Muscle of leg (tissue), 11 donors: Measurements from ENCODE around the gene RPP21. TPM values are rescaled to one million over a fixed set of nuclear protein-coding genes. Genes with fewer than 3 reads are reported as not detected.

Experiments
- DNase-seq: peaks from one replicate; pipeline ENCODE4 v3.0.0; 2013
- H3K27ac ChIP-seq: one replicate; pipeline ENCODE4 v1.5.1; 2013; ENCODE audit warnings: mild to moderate bottlenecking, low read length, control low read depth
- H3K27me3 ChIP-seq: one replicate; pipeline ENCODE4 v1.6.1; 2013; ENCODE audit warnings: low read length; ENCODE audit not compliant: control insufficient read depth, insufficient read depth
- H3K36me3 ChIP-seq: one replicate; pipeline ENCODE4 v1.6.1; 2013; ENCODE audit warnings: low read length; ENCODE audit not compliant: control insufficient read depth, insufficient read depth
- H3K4me1 ChIP-seq: one replicate; pipeline ENCODE4 v1.6.1; 2013; ENCODE audit warnings: low read length; ENCODE audit not compliant: control insufficient read depth, insufficient read depth
- H3K4me3 ChIP-seq: one replicate; pipeline ENCODE4 v1.5.1; 2013; ENCODE audit warnings: low read length, control low read depth
- H3K9me3 ChIP-seq: replicated peaks from 2 replicates; pipeline ENCODE4 v1.6.1; 2013; ENCODE audit warnings: low read depth, low read length; ENCODE audit not compliant: control insufficient read depth
- WGBS: methylation state at CpG from one replicate; pipeline ENCODE4 v1.1.5; 2013; ENCODE audit warnings: missing lambda C conversion rate; ENCODE audit not compliant: insufficient coverage; 5-methylcytosine and 5-hydroxymethylcytosine counted together
- polyA plus RNA-seq, 8 donors: library from polyadenylated mRNA; unstranded; fragments of 120-200 nt; gene quantifications; one replicate each; pipeline versions ENCODE4 v1.2.1 to v1.2.3, GENCODE V29; 2013; ENCODE audit warnings: inconsistent platforms in 1 of 8, low replicate concordance in 1 of 8; ENCODE audit not compliant: insufficient read length in 8 of 8, insufficient read depth in 1 of 8
- total RNA-seq: library from RNA; stranded (reverse); fragments of 120-200 nt; gene quantifications from one replicate; pipeline ENCODE4 v1.2.4, GENCODE V29; 2013

RPP21 gene
- total and polyA plus RNA-seq, 9 donors: 19.4 to 23.8 (median 22.3) TPM

DNA sequence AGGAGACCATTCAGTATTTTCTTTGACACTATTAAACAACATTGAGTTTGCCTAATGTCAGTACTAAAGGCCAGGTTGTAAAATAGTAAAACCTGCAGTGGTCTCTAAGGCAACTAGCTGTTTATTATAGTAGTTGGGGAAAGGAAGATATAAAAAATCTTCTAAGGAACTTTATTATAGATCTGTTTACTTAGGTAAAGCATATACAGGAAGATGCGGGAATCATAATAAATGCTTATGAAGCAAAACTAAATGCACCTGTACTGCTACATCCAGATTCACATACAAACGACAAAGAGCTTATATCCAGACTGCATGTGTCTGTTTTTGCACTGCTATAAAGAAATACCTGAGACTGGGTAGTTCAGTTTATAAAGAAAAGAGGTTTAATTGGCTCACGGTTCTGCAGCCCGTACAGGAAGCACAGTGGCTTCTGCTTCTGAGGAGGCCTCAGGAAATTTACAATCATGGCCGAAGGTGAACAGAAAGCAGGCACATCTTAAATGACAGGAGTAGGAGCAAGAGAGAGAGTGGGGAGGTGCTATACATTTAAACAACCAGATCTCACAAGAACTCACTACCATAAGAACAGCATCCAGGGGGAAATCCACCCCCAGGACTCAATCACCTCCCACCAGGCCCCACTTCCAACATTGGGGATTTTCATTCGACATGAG is 26.9 kb upstream of the RPP21 start:
- no peaks in the 10 kb centered on the region for H3K9me3 ChIP-seq
- H3K4me3 ChIP-seq: no peak overlapping the region
- DNase-seq: no peak
- H3K27me3 ChIP-seq: no peaks in the 10 kb centered on the region
- H3K36me3 ChIP-seq: peaks cover 26% of the 10 kb centered on the region
- no peak overlapping the region for H3K27ac ChIP-seq
- no peaks in the 10 kb centered on the region for H3K4me1 ChIP-seq
- no CpG with 5 or more reads among the region's 6 CpGs for WGBS

DNA sequence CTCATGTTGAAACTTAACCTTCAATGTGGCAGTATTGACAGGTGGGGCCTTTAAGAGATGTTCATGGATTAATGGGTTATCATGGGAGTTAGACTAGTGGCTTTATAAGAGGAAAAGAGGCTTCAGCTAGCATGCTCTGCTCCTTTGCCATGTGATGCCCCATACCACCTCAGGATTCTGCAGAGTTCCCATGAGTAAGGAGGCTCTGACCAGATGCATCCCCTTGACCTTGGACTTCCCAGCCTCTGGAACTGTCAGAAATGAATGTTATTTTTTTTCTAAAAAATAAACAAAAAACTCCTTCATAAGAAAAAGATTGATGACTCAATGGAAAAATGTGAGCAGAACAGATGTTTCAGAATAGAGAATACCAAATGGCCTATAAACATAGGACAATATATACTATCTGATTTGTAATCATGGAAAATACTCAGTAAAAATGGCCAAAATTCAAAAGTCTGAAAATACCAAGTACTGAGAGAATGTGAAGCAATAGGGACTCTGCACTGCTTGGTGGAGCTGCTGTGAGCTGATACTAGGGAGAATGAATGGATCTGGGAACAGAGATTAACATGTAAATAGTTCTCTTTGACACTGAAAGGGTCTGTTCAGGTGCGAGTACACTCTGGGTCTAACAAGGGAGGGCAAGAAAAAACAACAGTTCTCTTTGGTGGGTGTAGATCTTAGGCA is 25.7 kb upstream of the RPP21 start:
- WGBS: no CpG with 5 or more reads among the region's 1 CpG
- Histone ChIP-seq H3K9me3 (no peaks in the 10 kb centered on the region), H3K4me3 (no peak overlapping the region), H3K4me1 (no peaks in the 10 kb centered on the region), H3K36me3 (peaks cover 16% of the 10 kb centered on the region), H3K27me3 (no peaks in the 10 kb centered on the region), H3K27ac (no peak overlapping the region)
- no peak for DNase-seq

DNA sequence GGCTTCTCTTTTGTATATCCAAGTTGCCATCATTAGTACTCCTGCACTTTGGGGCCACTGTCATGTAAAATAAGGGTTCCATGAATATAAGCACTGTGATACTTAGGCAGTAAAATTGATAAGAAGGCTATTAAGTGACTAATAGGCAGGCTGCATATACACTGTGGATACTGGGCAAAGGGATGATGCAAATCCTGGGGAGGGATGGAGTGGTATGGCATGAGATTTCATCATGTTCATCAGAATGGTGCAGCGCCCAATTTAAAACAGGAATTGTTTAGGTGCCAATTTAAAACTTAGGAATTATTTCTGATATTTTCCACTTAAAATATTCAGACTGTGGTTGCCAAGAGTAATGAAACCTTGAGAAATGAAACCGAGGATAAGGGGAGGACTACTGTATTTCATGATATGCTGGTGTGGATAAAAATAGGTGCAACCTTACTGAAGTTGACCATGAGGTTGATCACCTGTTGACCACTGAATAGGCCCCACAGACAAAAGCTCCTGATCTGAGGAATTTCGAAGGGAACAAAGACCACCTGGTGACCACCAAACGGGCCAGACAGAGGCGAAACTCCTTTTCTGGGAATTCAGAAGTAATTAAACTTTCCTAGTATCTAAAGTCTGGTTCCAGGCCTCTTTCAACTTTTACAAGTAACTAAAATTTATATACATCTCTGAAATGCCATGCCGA is 23.1 kb upstream of the RPP21 start:
- no peak overlapping the region for H3K4me3 ChIP-seq
- DNase-seq: no peak
- H3K4me1 ChIP-seq: peaks cover 11% of the 10 kb centered on the region
- 100% methylated on average over 1 of the region's 6 CpGs for WGBS
- no peaks in the 10 kb centered on the region for H3K9me3 ChIP-seq
- no peak overlapping the region for H3K27ac ChIP-seq
- H3K27me3 ChIP-seq: no peaks in the 10 kb centered on the region
- peaks cover 7% of the 10 kb centered on the region for H3K36me3 ChIP-seq

DNA sequence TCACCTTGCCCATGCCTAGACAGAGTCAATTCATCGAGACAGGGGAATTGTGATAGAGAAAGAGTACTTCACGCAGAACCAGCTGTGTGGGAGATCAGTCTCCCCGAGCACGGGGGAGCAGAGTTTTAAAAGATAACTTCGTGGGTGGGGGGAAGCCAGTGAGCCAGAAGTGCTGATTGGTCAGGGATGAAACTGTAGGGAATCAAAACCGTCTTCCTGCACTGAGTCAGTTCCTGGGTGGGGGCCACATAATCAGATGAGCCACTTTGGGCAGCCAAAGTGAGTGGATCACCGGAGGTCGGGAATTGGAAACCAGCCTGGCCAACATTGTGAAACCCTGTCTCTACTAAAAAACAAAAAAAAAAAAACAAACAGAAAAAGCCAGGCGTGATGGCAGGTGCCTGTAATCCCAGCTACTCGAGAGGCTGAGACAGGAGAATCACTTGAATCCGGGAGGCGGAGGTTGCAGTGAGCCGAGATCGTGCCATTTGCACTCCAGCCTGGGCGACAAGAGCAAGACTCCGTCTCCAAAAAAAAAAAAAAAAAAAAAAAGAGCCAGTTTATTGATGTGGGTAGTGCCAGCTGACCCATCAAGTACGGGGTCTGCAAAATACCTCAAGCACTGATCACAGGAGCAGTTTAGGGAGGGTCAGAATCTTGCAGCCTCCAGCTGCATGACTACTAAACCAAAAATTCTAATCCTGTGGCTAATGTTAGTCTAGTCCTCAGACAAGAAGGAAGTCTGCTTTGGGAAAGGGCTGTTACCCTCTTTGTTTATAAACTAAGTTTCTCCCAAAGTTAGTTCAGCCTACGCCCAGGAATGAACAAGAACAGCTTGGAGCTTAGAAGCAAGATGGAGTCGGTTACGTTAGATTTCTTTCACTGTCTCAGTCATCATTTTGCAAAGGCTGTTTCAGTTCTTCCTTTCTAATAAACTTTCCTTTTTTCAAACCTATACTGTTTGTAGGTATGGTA is 22.1 kb upstream of the RPP21 start:
- Histone ChIP-seq H3K27ac (no peak overlapping the region), H3K27me3 (no peaks in the 10 kb centered on the region), H3K9me3 (no peaks in the 10 kb centered on the region), H3K4me1 (peaks cover 16% of the 10 kb centered on the region), H3K36me3 (peaks cover 7% of the 10 kb centered on the region), H3K4me3 (no peak overlapping the region)
- 71% methylated on average over 14 of the region's 20 CpGs for WGBS
- no peak for DNase-seq

DNA sequence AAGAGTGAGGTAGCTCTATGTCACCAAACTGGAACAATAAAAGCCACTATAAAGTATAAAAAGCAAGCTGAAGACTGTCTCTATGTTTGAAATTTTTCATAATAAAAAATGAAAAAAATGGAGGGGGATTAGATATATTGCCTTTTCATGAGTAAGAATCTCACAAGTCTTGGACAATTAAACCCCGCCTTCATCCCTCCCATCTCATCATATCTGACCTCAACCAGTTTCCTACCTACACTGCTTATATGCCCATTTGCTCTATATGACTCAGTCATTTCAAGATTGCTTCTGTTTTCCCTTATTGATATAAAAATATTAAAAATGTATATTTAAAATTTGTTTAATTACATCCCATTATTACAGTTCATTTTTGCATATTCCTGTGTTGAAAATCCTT is 21.1 kb upstream of the RPP21 start:
- WGBS: no CpG with 5 or more reads among the region's 1 CpG
- Histone ChIP-seq H3K4me1 (peaks cover 16% of the 10 kb centered on the region), H3K27ac (no peak overlapping the region), H3K4me3 (no peak overlapping the region), H3K9me3 (no peaks in the 10 kb centered on the region), H3K36me3 (peaks cover 7% of the 10 kb centered on the region), H3K27me3 (no peaks in the 10 kb centered on the region)
- no peak for DNase-seq

DNA sequence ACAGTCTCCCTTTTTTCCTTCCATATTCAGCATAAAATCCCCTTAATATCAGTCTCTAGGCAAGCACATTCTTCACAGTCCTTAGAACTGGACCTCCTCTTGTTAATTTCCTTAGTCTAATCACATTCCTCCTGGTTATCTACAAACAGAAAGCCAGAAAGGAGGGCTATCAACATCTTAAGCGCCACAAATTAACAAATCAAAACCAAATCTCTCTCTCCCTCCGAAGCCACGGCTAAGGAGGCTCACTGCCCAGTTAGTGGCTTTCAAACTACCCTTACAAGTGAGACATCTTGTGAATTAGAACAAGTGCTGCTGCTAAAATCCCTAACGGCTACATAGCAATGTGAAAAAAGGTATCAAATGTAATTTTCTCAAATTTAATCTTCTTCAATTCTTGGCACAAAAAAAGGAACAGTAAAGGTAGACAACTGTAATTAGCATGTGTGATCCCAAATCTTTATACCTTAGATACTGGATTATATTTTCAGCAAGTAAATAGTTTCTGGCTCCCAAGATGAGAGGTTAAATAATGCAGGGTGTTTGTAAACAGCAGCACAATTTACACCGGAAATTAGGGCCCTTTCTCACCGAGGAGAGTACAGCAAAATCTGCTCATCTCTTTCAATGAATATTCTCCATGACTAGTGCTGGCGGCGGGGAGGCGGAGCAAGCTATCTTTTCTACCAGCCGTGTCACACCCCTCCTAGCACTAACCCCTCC is 19.6 kb upstream of the RPP21 start:
- Histone ChIP-seq H3K4me1 (peaks cover 16% of the 10 kb centered on the region), H3K4me3 (peak overlapping the region; percentile 77), H3K27ac (peak overlapping the region; percentile 96), H3K36me3 (peaks cover 13% of the 10 kb centered on the region), H3K9me3 (no peaks in the 10 kb centered on the region), H3K27me3 (no peaks in the 10 kb centered on the region)
- WGBS: 0% methylated on average over 5 of the region's 10 CpGs
- DNase-seq: no peak

DNA sequence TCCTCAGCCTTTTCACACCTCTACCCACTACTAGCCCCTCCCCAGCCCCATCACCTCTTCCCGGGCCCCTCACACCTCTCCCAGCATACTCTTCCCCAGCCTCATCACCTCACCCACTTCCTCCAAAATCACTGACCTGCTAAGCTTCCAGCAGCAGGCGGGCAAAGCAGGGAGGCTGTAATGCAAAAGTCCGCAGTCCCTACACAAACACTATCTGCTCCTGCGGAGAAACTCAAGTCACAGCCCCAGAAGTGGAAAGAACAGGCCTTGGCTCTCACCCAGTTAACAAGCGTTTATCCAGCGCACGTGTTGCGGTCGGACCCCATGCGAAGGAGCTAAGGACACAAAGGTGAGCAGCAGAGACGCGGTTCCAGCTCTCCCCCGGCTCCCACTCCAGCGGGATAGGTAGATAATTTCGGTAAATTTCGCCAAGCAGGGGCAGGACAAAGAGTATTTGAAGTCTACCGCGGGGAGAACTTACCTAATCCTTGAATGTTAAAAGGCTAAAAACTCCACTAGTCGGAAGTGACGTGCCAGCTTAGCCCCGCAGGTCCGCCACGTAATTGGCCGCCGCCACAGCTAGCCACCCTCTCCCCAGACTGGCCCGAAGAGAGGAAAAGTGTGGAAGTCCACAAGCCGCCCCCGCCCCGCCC is 19.0 kb upstream of the RPP21 start:
- Histone ChIP-seq H3K27ac (peak overlapping the region; percentile 96), H3K27me3 (no peaks in the 10 kb centered on the region), H3K36me3 (peaks cover 20% of the 10 kb centered on the region), H3K4me1 (peaks cover 16% of the 10 kb centered on the region), H3K4me3 (peak overlapping the region; percentile 77), H3K9me3 (no peaks in the 10 kb centered on the region)
- DNase-seq: peak; percentile 57
- 0% methylated on average over 28 of the region's 29 CpGs for WGBS

DNA sequence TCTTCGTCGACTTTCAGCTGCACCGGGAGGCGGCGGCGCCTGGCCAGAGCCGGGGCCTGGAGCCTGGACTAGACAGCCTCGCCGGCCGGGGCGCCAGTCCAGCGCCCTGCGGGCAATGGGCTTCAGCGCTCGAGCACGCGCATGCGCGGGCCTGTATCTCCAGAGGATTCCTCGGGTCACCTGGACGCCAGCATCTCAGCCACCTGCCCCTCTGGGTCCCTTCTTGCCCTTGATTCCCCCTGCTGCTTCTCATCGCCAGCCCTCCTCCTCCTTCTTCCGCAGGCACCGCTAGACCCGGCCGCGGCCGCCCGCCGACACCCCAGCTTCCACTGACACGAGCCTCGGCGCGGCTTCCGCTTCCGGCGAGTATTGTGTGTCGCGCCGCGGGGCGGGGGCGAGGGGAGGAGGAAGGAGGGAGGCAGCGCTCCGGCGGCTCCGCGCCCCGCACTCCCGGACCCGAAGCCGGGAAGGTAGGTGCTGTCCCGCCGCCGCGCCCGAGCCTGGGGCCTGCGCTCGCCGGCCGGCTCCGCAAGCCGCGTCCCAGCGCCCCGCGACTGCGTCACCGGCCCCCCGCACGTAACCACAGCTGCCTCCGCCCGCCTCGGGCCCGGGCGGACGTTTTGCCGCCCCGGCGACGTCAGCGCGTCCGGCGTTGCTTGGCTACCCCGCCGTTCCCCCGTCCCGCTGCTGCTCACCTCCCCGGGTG is 18.3 kb upstream of the RPP21 start, which contains the start of gene TRIM39:
Gene TRIM39, plus strand, starts transcription at position 402 of the 706 bp plus-strand sequence. CDS start 2,391 bp downstream, outside the sequence.
- Histone ChIP-seq H3K27ac (peak within 1 kb of the TSS; percentile 96), H3K4me3 (peak within 1 kb of the TSS; percentile 77), H3K4me1 (peaks cover 16% of the 10 kb centered on the region), H3K9me3 (no peaks in the 10 kb centered on the region), H3K36me3 (peaks cover 22% of the 10 kb centered on the region), H3K27me3 (no peaks in the 10 kb centered on the region)
- peak; percentile 94 for DNase-seq
- under 1% methylated on average over 84 of the region's 90 CpGs for whole genome bisulfite sequencing
